OCI-LY1 (cell line): Measurements from ENCODE around the gene ZSCAN31.
A peak's percentile ranks its signal among the peaks of the same experiment; 100 is the strongest.

Experiments
- H2AFZ ChIP-seq: fragments of 200-600 bp; sonication (generic), shearing (Covaris generic); 2 replicates; pipeline ENCODE4 v1.6.0; 2014; ENCODE audit warnings: antibody characterized with exemption, mild to moderate bottlenecking, low read length
- H3F3A ChIP-seq: fragments of 200-600 bp; sonication (generic), shearing (Covaris generic); 2 replicates; pipeline ENCODE4 v1.6.0; 2014; ENCODE audit warnings: mild to moderate bottlenecking, antibody characterized with exemption, low read length, moderate library complexity; ENCODE audit not compliant: insufficient read depth
- H3K27ac ChIP-seq: fragments of 200-600 bp; sonication (generic); 2 replicates; pipeline ENCODE4 v1.5.1; 2014; ENCODE audit warnings: low read length, mixed run types, mild to moderate bottlenecking, low read depth; ENCODE audit not compliant: poor library complexity, severe bottlenecking
- H3K27me3 ChIP-seq: fragments of 200-600 bp; sonication (generic); 2 replicates; pipeline ENCODE4 v1.6.0; 2014; ENCODE audit warnings: antibody characterized with exemption, mild to moderate bottlenecking, low read length, moderate library complexity; ENCODE audit not compliant: insufficient read depth
- H3K36me3 ChIP-seq: fragments of 200-600 bp; sonication (generic); 2 replicates; pipeline ENCODE4 v1.6.1; 2014; ENCODE audit warnings: mild to moderate bottlenecking, antibody characterized with exemption, low read length, moderate library complexity, mixed read lengths; ENCODE audit not compliant: insufficient read depth
- H3K4me1 ChIP-seq: fragments of 200-600 bp; sonication (generic); 2 replicates; pipeline ENCODE4 v1.5.1; 2014; ENCODE audit warnings: mild to moderate bottlenecking, low read length, moderate library complexity; ENCODE audit not compliant: insufficient read depth, severe bottlenecking
- H3K4me2 ChIP-seq: fragments of 200-600 bp; sonication (generic), shearing (Covaris generic); 2 replicates; pipeline ENCODE4 v1.6.1; 2014; ENCODE audit warnings: low read length
- H3K4me3 ChIP-seq: fragments of 200-600 bp; sonication (generic); 2 replicates; pipeline ENCODE4 v1.5.1; 2014; ENCODE audit warnings: low read length, low read depth, mild to moderate bottlenecking, mixed read lengths; ENCODE audit not compliant: poor library complexity, severe bottlenecking
- H3K79me2 ChIP-seq: fragments of 200-600 bp; shearing (Covaris generic); 2 replicates; pipeline ENCODE4 v1.6.1; 2016; ENCODE audit warnings: mixed run types, low read length, mixed read lengths; ENCODE audit not compliant: insufficient read depth
- H3K9ac ChIP-seq: fragments of 200-600 bp; sonication (generic), shearing (Covaris generic); 2 replicates; pipeline ENCODE4 v1.6.1; 2014; ENCODE audit warnings: mild to moderate bottlenecking, low read length, mixed read lengths
- H3K9me2 ChIP-seq: fragments of 200-600 bp; sonication (generic), shearing (Covaris generic); 2 replicates; pipeline ENCODE4 v1.6.1; 2014; ENCODE audit warnings: low read depth, mild to moderate bottlenecking, low read length, mixed read lengths
- H3K9me3 ChIP-seq: fragments of 200-600 bp; shearing (Covaris generic); 2 replicates; pipeline ENCODE4 v1.6.1; 2014; ENCODE audit warnings: low read length, mixed read lengths
- H4K20me1 ChIP-seq: fragments of 200-600 bp; sonication (generic), shearing (Covaris generic); 2 replicates; pipeline ENCODE4 v1.6.0; 2016; ENCODE audit warnings: mild to moderate bottlenecking, low read length; ENCODE audit not compliant: insufficient read depth
- EZH2 ChIP-seq: fragments of 200-600 bp; sonication (generic), shearing (Covaris generic); IDR thresholded peaks from 2 replicates; pipeline ENCODE4 v1.8.0; 2017; ENCODE audit warnings: borderline replicate concordance, mixed run types, mild to moderate bottlenecking, antibody characterized with exemption, low read length, moderate library complexity, mixed read lengths
- TF ChIP-seq, protein P1 (sequence below): fragments of 200-600 bp; sonication (generic), shearing (Covaris generic); IDR thresholded peaks from 2 replicates; pipeline ENCODE4 v1.5.1; 2017; ENCODE audit warnings: mild to moderate bottlenecking, antibody characterized with exemption, low read length, moderate library complexity, mixed read lengths

ZSCAN31 gene

DNA sequence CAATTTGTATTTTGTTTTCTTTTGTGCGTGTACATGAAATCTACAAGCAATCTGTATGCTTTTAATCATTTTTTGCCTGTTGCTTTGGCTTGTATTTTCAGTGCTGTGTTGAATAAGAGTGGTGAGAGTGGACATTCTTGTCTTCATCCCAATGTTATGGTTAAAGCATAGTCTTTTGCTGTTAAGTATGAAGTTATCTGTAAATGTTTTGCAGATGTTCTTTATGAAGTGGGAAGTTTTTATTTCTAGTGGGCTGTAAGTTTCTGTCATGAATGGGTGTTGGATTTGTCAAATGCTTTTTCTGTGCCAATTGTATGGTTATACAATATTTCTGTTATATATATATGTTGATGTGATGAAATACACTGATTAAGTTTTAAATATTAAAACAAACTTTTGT, 38.0 kb upstream of the ZSCAN31 start:
- peaks cover 38% of the 10 kb centered on the region for H3K36me3 ChIP-seq
- H3F3A ChIP-seq, result peaks cover 4% of the 10 kb centered on the region
- no peak overlapping the region for H3K4me3 ChIP-seq
- no peaks in the 10 kb centered on the region for H4K20me1 ChIP-seq
- TF ChIP-seq EZH2, result no peak
- TF ChIP-seq, protein P1, sequence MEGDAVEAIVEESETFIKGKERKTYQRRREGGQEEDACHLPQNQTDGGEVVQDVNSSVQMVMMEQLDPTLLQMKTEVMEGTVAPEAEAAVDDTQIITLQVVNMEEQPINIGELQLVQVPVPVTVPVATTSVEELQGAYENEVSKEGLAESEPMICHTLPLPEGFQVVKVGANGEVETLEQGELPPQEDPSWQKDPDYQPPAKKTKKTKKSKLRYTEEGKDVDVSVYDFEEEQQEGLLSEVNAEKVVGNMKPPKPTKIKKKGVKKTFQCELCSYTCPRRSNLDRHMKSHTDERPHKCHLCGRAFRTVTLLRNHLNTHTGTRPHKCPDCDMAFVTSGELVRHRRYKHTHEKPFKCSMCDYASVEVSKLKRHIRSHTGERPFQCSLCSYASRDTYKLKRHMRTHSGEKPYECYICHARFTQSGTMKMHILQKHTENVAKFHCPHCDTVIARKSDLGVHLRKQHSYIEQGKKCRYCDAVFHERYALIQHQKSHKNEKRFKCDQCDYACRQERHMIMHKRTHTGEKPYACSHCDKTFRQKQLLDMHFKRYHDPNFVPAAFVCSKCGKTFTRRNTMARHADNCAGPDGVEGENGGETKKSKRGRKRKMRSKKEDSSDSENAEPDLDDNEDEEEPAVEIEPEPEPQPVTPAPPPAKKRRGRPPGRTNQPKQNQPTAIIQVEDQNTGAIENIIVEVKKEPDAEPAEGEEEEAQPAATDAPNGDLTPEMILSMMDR, result no peak
- H3K4me1 ChIP-seq, result peaks cover 13% of the 10 kb centered on the region
- H3K27me3 ChIP-seq, result no peaks in the 10 kb centered on the region
- no peak overlapping the region for H3K9ac ChIP-seq
- H3K9me2 ChIP-seq, result no peaks in the 10 kb centered on the region
- H3K9me3 ChIP-seq, result 0 out of 2 replicates have a peak, but pooled peaks cover 5% of the 10 kb centered on the region
- H3K79me2 ChIP-seq, result no peaks in the 10 kb centered on the region
- H2AFZ ChIP-seq, result no peak overlapping the region
- H3K27ac ChIP-seq, result no peak overlapping the region
- H3K4me2 ChIP-seq, result no peak overlapping the region

DNA sequence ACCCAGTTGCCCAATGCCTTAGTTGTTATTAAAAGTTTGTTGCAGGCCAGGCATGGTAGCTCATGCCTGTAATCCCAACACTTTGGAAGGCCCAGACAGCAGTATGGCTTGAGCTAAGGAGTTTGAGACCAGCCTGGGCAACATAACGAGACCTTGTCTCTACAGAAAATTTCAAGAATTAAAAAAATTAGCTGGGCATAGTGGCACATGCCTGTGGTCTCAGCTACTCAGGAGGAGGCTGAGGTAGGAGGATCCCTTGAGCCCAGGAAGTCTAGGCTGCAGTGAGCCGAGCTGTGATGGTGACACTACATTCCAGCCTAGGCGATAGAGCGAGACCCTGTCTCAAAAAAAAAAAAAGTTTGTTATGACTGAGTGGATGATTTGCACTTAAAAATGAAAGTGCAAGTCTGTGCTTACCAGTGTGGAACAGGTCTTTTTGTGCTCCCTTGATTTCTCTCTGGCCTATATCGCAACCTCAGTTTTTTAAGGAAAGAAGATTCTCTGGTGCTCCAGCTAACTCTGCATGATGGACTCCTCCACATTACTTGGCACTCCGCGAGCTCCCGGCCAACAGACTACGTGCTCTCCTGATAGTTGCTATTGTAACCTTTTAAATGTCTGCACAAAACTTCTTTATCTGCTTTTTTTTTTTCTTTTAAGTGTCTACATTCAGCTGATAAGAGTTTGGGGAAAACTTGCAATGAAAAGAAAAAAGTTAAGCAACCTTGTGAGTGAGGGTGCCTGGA, 35.9 kb upstream of the ZSCAN31 start:
- peaks cover 13% of the 10 kb centered on the region for H3K4me1 ChIP-seq
- peak overlapping the region; percentile 19 for H3K4me3 ChIP-seq
- H3K79me2 ChIP-seq, result no peaks in the 10 kb centered on the region
- H3K9me3 ChIP-seq, result 0 out of 2 replicates have a peak, but pooled peaks cover 3% of the 10 kb centered on the region
- no peak for TF ChIP-seq EZH2
- TF ChIP-seq, protein P1, result no peak
- peak overlapping the region; percentile 54 for H3K4me2 ChIP-seq
- peak overlapping the region; percentile 4 for H3K27ac ChIP-seq
- H3F3A ChIP-seq, result peaks cover 4% of the 10 kb centered on the region
- no peaks in the 10 kb centered on the region for H3K9me2 ChIP-seq
- H3K27me3 ChIP-seq, result no peaks in the 10 kb centered on the region
- peak overlapping the region; percentile 46; the same call in 1 of the 2 replicates for H2AFZ ChIP-seq
- no peaks in the 10 kb centered on the region for H4K20me1 ChIP-seq
- peaks cover 35% of the 10 kb centered on the region for H3K36me3 ChIP-seq
- peak overlapping the region; percentile 16; the same call in 1 of the 2 replicates for H3K9ac ChIP-seq

DNA sequence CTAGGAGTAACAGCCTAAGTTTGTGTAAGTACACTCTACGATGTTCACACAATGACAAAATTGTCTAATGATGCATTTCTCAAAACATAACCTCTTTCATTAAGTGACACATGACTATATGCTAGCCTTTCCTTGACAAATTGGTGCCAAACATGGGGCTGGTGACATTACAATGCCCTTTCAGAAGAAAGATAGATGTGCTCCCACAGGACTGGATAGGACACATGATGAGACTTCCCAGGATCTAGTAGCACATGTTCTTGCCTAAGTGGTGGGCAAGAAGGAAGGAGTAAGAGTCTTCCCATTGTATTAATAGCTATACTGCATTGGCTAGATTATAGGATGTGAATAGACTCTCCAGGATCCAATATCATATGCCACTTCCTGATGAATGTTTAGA, 35.3 kb upstream of the ZSCAN31 start:
- no peak overlapping the region for H3K4me3 ChIP-seq

More for the DNA sequence above, 35.3 kb upstream of the ZSCAN31 start:
- H3K4me2 ChIP-seq, result no peak overlapping the region
- peak overlapping the region; percentile 4 for H3K27ac ChIP-seq
- H3K36me3 ChIP-seq, result peaks cover 37% of the 10 kb centered on the region
- no peaks in the 10 kb centered on the region for H4K20me1 ChIP-seq
- H3F3A ChIP-seq, result peaks cover 4% of the 10 kb centered on the region
- no peak overlapping the region for H2AFZ ChIP-seq
- no peaks in the 10 kb centered on the region for H3K27me3 ChIP-seq
- H3K4me1 ChIP-seq, result peaks cover 13% of the 10 kb centered on the region
- H3K79me2 ChIP-seq, result no peaks in the 10 kb centered on the region
- no peaks in the 10 kb centered on the region for H3K9me2 ChIP-seq
- TF ChIP-seq EZH2, result no peak
- TF ChIP-seq, protein P1, result no peak
- no peak overlapping the region for H3K9ac ChIP-seq
- peaks cover 4% of the 10 kb centered on the region; the same call in 1 of the 2 replicates for H3K9me3 ChIP-seq
